BJ (cell line): ENCODE results near the gene HSP90AA1. TPM values are rescaled to one million over a fixed set of nuclear protein-coding genes. Genes with fewer than 3 reads are reported as not detected.
"Not testable (repeated sequence)": the region's sequence is repeated elsewhere in the genome, so short reads cannot be mapped to it uniquely, and the experiment has no call there.

ENCODE experiments used
- CTCF ChIA-PET: fragments of 350-600 bp; formaldehyde crosslinking; extraction: SDS; loops from one replicate; lab custom pipeline; 2021; ENCODE audit warnings: antibody characterized with exemption, inconsistent platforms; lab: Yijun Ruan, JAX
- POLR2A ChIA-PET: fragments of 300-600 bp; sonication (Branson Sonifier 250); formaldehyde crosslinking; extraction: SDS; loops from one replicate; lab custom pipeline; 2021; ENCODE audit warnings: antibody characterized with exemption; lab: Charles Lee
- DNase-seq: peaks from one replicate; pipeline ENCODE4 v3.0.0-alpha.2; 2011; ENCODE audit warnings: low read depth
- H3K27me3 ChIP-seq: 2 replicates; pipeline ENCODE4 v1.6.0; 2011; ENCODE audit warnings: low read length; ENCODE audit not compliant: control insufficient read depth, insufficient read depth
- H3K36me3 ChIP-seq: 2 replicates; pipeline ENCODE4 v1.5.1; 2011; ENCODE audit warnings: low read length; ENCODE audit not compliant: control insufficient read depth, insufficient read depth
- H3K4me3 ChIP-seq: 2 replicates; pipeline ENCODE4 v1.5.1; 2011; ENCODE audit warnings: low read depth, mild to moderate bottlenecking, control low read depth, low read length
- CTCF ChIP-seq: IDR thresholded peaks from 2 replicates; pipeline ENCODE4 v1.5.1; 2011; ENCODE audit warnings: low read depth, mild to moderate bottlenecking, control low read depth, inconsistent platforms, low read length, moderate library complexity; ENCODE audit not compliant: insufficient read depth
- polyA minus RNA-seq: library from RNA; depleted of rRNA, polyadenylated mRNA; stranded (reverse); fragments of >200 nt; gene quantifications from 2 replicates; pipeline ENCODE4 v1.2.3, GENCODE V29; 2011; rRNA and poly(A)+ RNA removed
- polyA plus RNA-seq: library from polyadenylated mRNA; depleted of rRNA; stranded (reverse); fragments of >200 nt; gene quantifications from 2 replicates; pipeline ENCODE4 v1.2.3, GENCODE V29; 2011; rRNA removed

HSP90AA1 gene
- polyA plus RNA-seq (222 and 440 TPM in 2 replicates), polyA minus RNA-seq (161 and 204 TPM in 2 replicates)

- peak; percentile 60 for DNase-seq
- no peaks in the 10 kb centered on the region for H3K27me3 ChIP-seq
- ChIA-PET CTCF (interaction anchor here (1.0 to 1.6 kb wide), 3 partner anchors 9 to 126 kb away, joined by 3 to 8 read pairs (median 4); no protein-coding TSS in a partner anchor), POLR2A (interaction anchor here (0.7 kb wide), 1 partner anchor 1148 kb away, joined by 19 read pairs; no protein-coding TSS in a partner anchor)
- H3K4me3 ChIP-seq: peak within 1 kb of the TSS; percentile 83
- TF ChIP-seq CTCF: peak; percentile 34; the same call in 1 of the 2 replicates
- H3K36me3 ChIP-seq: peaks cover 6% of the 10 kb centered on the region
Measured at GRCh38 chr14:102086972-102087761, at the start of gene HSP90AA1. Gene HSP90AA1 (minus strand): TSS chr14:102087044. CDS start chr14:102086378, 666 bp downstream.

- CTCF ChIA-PET, DNase-seq, H3K36me3 ChIP-seq, H3K4me3 ChIP-seq, POLR2A ChIA-PET, H3K27me3 ChIP-seq: not testable (repeated sequence)
Measured at GRCh38 chr14:102135456-102135855, 48.6 kb upstream of the HSP90AA1 start.

GRCh38 chr14:102134719-102135118 is 47.9 kb upstream of the HSP90AA1 start:
- CTCF ChIA-PET, H3K4me3 ChIP-seq, H3K27me3 ChIP-seq, POLR2A ChIA-PET, H3K36me3 ChIP-seq, DNase-seq: not testable (repeated sequence)

GRCh38 chr14:102134021-102134420 is 47.2 kb upstream of the HSP90AA1 start:
- CTCF ChIA-PET: interaction anchor here (0.6 kb wide), 1 partner anchor 167 kb away, joined by 3 read pairs; no protein-coding TSS in a partner anchor
- DNase-seq, H3K36me3 ChIP-seq, POLR2A ChIA-PET, H3K4me3 ChIP-seq, H3K27me3 ChIP-seq: not testable (repeated sequence)

- Histone ChIP-seq H3K36me3 (no peaks in the 10 kb centered on the region), H3K4me3 (no peak overlapping the region), H3K27me3 (no peaks in the 10 kb centered on the region)
- no peak for DNase-seq
- ChIA-PET POLR2A (no interaction called here), CTCF (interaction anchor here (1.4 kb wide), 1 partner anchor 13 kb away, joined by 3 read pairs; no protein-coding TSS in a partner anchor)
- no peak for TF ChIP-seq CTCF
Measured at GRCh38 chr14:102131741-102132140, 44.9 kb upstream of the HSP90AA1 start.

GRCh38 chr14:102126807-102127455 is 40.1 kb upstream of the HSP90AA1 start:
- POLR2A ChIA-PET: no interaction called here
- Histone ChIP-seq H3K27me3 (no peaks in the 10 kb centered on the region), H3K4me3 (no peak overlapping the region), H3K36me3 (no peaks in the 10 kb centered on the region)
- no peak for TF ChIP-seq CTCF
- DNase-seq: no peak
- CTCF ChIA-PET: interaction anchor here (0.9 kb wide), 1 partner anchor 93 kb away, joined by 3 read pairs; no protein-coding TSS in a partner anchor
